Activated CD4-positive, alpha-beta T cell treated with anti-CD3 and anti-CD28 coated beads, Interleukin-2, amount 10 ng/mL, durations not matched to agents 7 days and 5 days (primary cell): ENCODE measurements around the gene RETNLB. TPM values are rescaled to one million over a fixed set of nuclear protein-coding genes. Genes with fewer than 3 reads are reported as not detected.

Experiments
- CTCF ChIA-PET: fragments of 350-600 bp; sonication (Branson Sonifier 250); formaldehyde crosslinking; loops from one replicate; lab custom pipeline; 2021; ENCODE audit warnings: antibody characterized with exemption; lab: Charles Lee
- POLR2A ChIA-PET: fragments of 350-600 bp; sonication (Branson Sonifier 250); formaldehyde crosslinking; loops from one replicate; lab custom pipeline; 2021; ENCODE audit warnings: antibody characterized with exemption; lab: Charles Lee
- DNase-seq: peaks from one replicate; pipeline ENCODE4 v3.0.0-alpha.2; 2020
- H3K27ac Mint-ChIP-seq: one replicate; pipeline ENCODE4 v1.8.0; 2021; ENCODE audit warnings: mild to moderate bottlenecking, moderate library complexity, mixed read lengths
- H3K27me3 Mint-ChIP-seq: one replicate; pipeline ENCODE4 v1.8.0; 2021; ENCODE audit warnings: mixed read lengths
- H3K36me3 Mint-ChIP-seq: one replicate; pipeline ENCODE4 v1.8.0; 2021; ENCODE audit warnings: low read depth, mixed read lengths
- H3K4me1 Mint-ChIP-seq: one replicate; pipeline ENCODE4 v1.8.0; 2021; ENCODE audit warnings: mixed read lengths
- H3K4me3 Mint-ChIP-seq: one replicate; pipeline ENCODE4 v1.8.0; 2021; ENCODE audit warnings: mild to moderate bottlenecking, moderate library complexity, mixed read lengths
- H3K9me3 Mint-ChIP-seq: one replicate; pipeline ENCODE4 v1.8.0; 2021; ENCODE audit warnings: mixed read lengths
- total RNA-seq, 2 experiments: library from RNA; stranded (reverse); gene quantifications; one replicate each; pipeline ENCODE4 v1.2.3, GENCODE V29; 2021

RETNLB gene
- not detected for total RNA-seq

- Mint-ChIP-seq H3K27me3 (no peaks in the 10 kb centered on the region), H3K4me1 (peaks cover 7% of the 10 kb centered on the region), H3K4me3 (no peak within 1 kb of the TSS), H3K27ac (no peak within 1 kb of the TSS), H3K36me3 (no peaks in the 10 kb centered on the region), H3K9me3 (peaks cover 5% of the 10 kb centered on the region)
- ChIA-PET POLR2A (no interaction called here), CTCF (no interaction called here)
- no peak for DNase-seq
These were observed at the start of gene RETNLB for GRCh38 chr3:108757404-108757982. Gene RETNLB (minus strand): TSS chr3:108757410. CDS start chr3:108757185, 225 bp downstream.

DNA sequence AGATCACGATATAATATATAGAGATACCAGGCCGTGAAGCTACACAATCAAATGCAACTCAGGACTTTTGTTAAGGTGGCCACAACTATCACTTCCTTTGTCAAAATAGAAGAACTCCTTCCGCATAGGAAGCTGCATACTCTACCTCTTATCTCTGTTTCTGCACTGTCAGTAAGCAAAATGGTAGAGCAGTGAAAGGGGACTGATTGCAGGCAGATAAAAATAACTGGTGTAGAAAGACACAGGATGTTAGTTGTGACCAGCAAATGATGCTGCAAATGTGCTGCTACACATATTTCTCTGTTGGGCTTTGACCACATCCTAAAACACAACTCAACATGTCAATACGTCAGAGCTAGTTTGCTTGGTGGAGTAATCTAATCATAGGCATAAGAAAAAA lies 49.1 kb upstream of the RETNLB start:
- peak overlapping the region; percentile 93 for H3K27ac Mint-ChIP-seq
- peaks cover 33% of the 10 kb centered on the region for H3K4me1 Mint-ChIP-seq
- peaks cover 7% of the 10 kb centered on the region for H3K36me3 Mint-ChIP-seq
- peak; percentile 74 for DNase-seq
- peaks cover 25% of the 10 kb centered on the region for H3K9me3 Mint-ChIP-seq
- H3K4me3 Mint-ChIP-seq: peak overlapping the region; percentile 33
- ChIA-PET CTCF (interaction anchor here (2.7 kb wide), 1 partner anchor 13 kb away, joined by 17 read pairs; no protein-coding TSS in a partner anchor), POLR2A (no interaction called here)
- no peaks in the 10 kb centered on the region for H3K27me3 Mint-ChIP-seq

DNA sequence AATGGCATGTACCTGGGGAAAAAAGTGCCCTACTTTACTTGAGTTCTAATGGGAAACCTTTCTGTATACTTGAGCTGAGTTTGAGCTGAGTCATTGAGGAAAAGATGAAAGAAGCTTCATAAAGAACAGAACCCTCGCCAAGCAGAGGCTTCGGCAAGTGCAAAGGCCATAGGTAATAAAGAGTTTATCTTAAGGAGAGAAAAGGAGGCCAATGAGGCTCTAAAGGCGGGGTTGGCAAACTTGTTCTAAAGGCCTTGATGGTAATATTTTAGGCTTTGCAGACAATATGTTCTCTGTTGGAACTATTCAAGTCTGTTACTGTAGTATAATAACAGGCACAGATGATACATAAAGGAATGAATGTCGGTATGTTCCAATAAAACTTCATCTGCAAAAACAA lies 47.8 kb upstream of the RETNLB start:
- H3K4me1 Mint-ChIP-seq: peaks cover 33% of the 10 kb centered on the region
- H3K27ac Mint-ChIP-seq: peak overlapping the region; percentile 93
- no peak overlapping the region for H3K4me3 Mint-ChIP-seq
- no peak for DNase-seq
- peaks cover 7% of the 10 kb centered on the region for H3K36me3 Mint-ChIP-seq
- H3K9me3 Mint-ChIP-seq: peaks cover 30% of the 10 kb centered on the region
- H3K27me3 Mint-ChIP-seq: no peaks in the 10 kb centered on the region
- ChIA-PET CTCF (no interaction called here), POLR2A (no interaction called here)

DNA sequence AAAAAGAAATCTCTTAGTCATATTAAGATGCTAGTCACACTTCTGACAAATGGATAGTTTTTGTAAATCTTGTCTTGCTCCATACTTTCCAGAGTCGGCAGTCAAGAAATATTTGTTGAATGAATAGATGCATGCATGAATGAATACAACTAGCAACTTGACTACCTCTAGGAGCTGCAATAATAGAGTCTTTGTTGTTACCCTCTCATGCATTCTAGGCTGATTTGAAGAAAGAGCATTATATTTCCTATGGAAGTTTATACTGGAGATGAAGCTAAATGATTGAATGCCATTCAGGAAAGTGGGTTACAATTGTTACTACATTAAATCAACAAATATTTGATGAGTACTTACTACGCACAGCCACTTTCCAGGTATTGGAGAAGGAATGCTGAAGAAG lies 47.2 kb upstream of the RETNLB start:
- Mint-ChIP-seq H3K27ac (no peak overlapping the region), H3K36me3 (peaks cover 7% of the 10 kb centered on the region), H3K9me3 (peaks cover 30% of the 10 kb centered on the region), H3K27me3 (no peaks in the 10 kb centered on the region), H3K4me3 (no peak overlapping the region), H3K4me1 (peaks cover 33% of the 10 kb centered on the region)
- POLR2A ChIA-PET: no interaction called here
- no peak for DNase-seq
- CTCF ChIA-PET: no interaction called here

DNA sequence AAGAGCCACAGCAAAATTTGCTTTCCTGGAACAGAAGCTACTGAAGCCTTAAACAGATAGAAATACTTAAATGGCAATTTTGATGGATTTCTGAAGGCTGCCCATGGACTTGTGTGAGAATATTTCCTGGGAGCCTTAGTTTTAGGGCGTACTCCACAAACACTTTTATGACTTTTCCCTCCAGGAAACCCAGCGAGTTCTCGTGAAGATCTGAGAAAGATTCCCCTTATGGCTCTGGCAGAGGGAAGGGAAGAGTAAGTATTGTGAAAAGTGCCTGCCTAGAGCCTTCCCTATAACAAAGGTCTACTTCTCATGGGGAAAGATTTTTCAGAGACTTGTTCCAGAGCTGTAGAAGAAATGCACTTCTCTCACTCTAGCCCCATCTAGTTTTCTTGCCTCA lies 34.3 kb upstream of the RETNLB start:
- Mint-ChIP-seq H3K4me1 (no peaks in the 10 kb centered on the region), H3K4me3 (no peak overlapping the region), H3K27ac (no peak overlapping the region), H3K27me3 (peaks cover 7% of the 10 kb centered on the region), H3K36me3 (no peaks in the 10 kb centered on the region), H3K9me3 (peaks cover 3% of the 10 kb centered on the region)
- ChIA-PET CTCF (interaction anchor here (1.2 kb wide), 1 partner anchor 9 kb away, joined by 3 read pairs; no protein-coding TSS in a partner anchor), POLR2A (no interaction called here)
- no peak for DNase-seq

- CTCF ChIA-PET: no interaction called here
- H3K27me3 Mint-ChIP-seq: peaks cover 6% of the 10 kb centered on the region
- peaks cover 36% of the 10 kb centered on the region for H3K4me1 Mint-ChIP-seq
- DNase-seq: peak; percentile 48
- no peak overlapping the region for H3K27ac Mint-ChIP-seq
- peaks cover 12% of the 10 kb centered on the region for H3K36me3 Mint-ChIP-seq
- POLR2A ChIA-PET: interaction anchor here (0.7 kb wide), 1 partner anchor 22 kb away, joined by 4 read pairs; no protein-coding TSS in a partner anchor
- H3K9me3 Mint-ChIP-seq: peaks cover 14% of the 10 kb centered on the region
- H3K4me3 Mint-ChIP-seq: no peak overlapping the region
These were observed 23.0 kb upstream of the RETNLB start for GRCh38 chr3:108780235-108780634.

DNA sequence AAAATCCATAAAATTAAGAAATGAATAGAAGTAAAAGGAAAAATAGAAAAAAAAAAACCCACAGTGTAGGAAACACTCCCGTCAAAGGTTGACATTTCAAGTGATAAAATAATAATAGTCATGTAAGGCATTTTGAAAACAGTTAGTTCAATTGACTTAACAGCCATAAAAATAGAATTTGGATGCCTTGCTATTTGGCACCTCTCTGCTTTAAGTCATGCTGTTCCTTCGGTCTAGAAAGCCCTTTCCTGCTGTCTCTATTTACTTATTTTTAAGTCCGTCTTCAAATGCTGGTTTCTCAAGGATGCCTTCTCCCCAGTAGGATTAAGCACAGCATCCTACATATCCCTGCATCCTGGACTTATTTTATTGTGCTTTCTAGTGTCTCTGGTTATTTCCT lies 22.3 kb upstream of the RETNLB start:
- CTCF ChIA-PET: interaction anchor here (1.3 kb wide), 1 partner anchor 34 kb away, joined by 3 read pairs; no protein-coding TSS in a partner anchor
- Mint-ChIP-seq H3K27me3 (no peaks in the 10 kb centered on the region), H3K9me3 (peaks cover 7% of the 10 kb centered on the region), H3K4me1 (peaks cover 36% of the 10 kb centered on the region), H3K36me3 (peaks cover 8% of the 10 kb centered on the region), H3K4me3 (no peak overlapping the region), H3K27ac (no peak overlapping the region)
- no peak for DNase-seq
- POLR2A ChIA-PET: no interaction called here

- POLR2A ChIA-PET: no interaction called here
- CTCF ChIA-PET: no interaction called here
These were observed 18.4 kb upstream of the RETNLB start for GRCh38 chr3:108775649-108776048.

DNA sequence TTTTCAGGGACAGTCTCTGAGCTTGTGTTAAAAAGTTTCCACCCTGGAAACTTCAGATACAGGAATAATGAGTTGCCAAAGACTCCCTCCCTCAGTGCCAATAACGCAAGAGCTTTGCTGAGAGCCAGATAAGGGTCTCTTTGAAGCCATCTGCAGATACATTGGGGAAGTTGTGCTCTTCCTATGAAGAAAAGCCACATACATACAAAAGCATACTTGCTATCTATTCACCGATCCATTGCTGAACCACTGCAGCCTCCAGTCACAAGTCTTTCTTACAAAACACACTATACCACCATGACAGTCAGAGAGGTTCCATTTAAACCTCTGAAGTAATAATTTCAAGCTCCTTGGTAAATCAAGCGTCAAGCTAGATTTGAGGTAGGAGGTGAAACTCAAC lies 10.0 kb upstream of the RETNLB start:
- Mint-ChIP-seq H3K36me3 (no peaks in the 10 kb centered on the region), H3K9me3 (peaks cover 3% of the 10 kb centered on the region), H3K4me1 (peaks cover 4% of the 10 kb centered on the region), H3K27ac (no peak overlapping the region), H3K27me3 (peaks cover 5% of the 10 kb centered on the region), H3K4me3 (no peak overlapping the region)
- ChIA-PET POLR2A (no interaction called here), CTCF (no interaction called here)
- DNase-seq: no peak

More at GRCh38 chr3:108775649-108776048, 18.4 kb upstream of the RETNLB start:
- no peaks in the 10 kb centered on the region for H3K27me3 Mint-ChIP-seq
- DNase-seq: no peak
- peaks cover 32% of the 10 kb centered on the region for H3K4me1 Mint-ChIP-seq
- no peak overlapping the region for H3K27ac Mint-ChIP-seq
- H3K36me3 Mint-ChIP-seq: peaks cover 8% of the 10 kb centered on the region
- H3K4me3 Mint-ChIP-seq: no peak overlapping the region
- peaks cover 6% of the 10 kb centered on the region for H3K9me3 Mint-ChIP-seq

DNA sequence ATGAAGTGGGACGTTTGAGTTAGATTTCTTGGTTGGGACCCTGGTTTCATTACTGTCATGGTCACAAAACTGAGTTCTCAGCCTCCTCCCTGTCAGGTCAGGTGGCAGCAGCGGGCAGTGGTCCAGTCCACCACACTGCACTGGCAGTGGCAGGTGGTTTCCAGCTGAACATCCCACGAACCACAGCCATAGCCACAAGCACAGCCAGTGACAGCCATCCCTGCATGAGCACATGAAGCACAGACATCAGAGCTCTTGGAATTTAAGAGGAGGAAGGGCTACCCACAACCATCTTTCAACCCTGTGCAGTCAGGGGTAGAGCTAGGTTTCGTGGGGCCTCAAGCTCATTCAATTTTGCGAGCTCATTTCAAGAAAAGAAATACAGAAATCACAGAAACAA lies 1.5 kb downstream of the RETNLB start:
- Mint-ChIP-seq H3K36me3 (no peaks in the 10 kb centered on the region), H3K4me3 (no peak overlapping the region), H3K9me3 (peaks cover 5% of the 10 kb centered on the region), H3K4me1 (peaks cover 7% of the 10 kb centered on the region), H3K27ac (no peak overlapping the region), H3K27me3 (no peaks in the 10 kb centered on the region)
- ChIA-PET POLR2A (no interaction called here), CTCF (no interaction called here)
- DNase-seq: no peak

- no peaks in the 10 kb centered on the region for H3K27me3 Mint-ChIP-seq
These were observed 12.4 kb downstream of the RETNLB start for GRCh38 chr3:108744762-108745161.

DNA sequence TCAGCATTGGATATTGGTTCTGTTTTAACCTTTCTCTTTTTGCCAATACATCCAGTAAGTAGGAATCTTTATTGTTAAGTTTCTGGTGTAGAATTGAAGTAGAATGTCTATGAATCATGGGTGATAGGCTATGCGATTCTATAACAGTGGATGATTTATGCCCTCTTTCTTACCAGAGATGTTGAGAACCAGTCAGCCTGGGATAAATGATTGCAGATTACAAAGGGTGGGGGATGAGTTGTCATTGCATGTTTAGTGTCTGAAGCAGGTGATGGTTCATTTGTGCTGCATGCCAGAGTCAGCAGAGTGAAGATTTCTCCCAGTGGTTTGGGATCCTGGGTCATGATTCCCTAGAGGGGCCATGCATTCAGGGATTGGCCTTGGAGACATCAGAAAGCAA lies 14.3 kb downstream of the RETNLB start:
- Mint-ChIP-seq H3K27me3 (no peaks in the 10 kb centered on the region), H3K36me3 (no peaks in the 10 kb centered on the region), H3K4me3 (no peak overlapping the region), H3K27ac (no peak overlapping the region), H3K9me3 (no peaks in the 10 kb centered on the region), H3K4me1 (no peaks in the 10 kb centered on the region)
- ChIA-PET POLR2A (no interaction called here), CTCF (no interaction called here)
- DNase-seq: no peak

More at GRCh38 chr3:108744762-108745161, 12.4 kb downstream of the RETNLB start:
- POLR2A ChIA-PET: no interaction called here
- no peaks in the 10 kb centered on the region for H3K36me3 Mint-ChIP-seq
- no peak for DNase-seq
- H3K9me3 Mint-ChIP-seq: no peaks in the 10 kb centered on the region
- H3K4me1 Mint-ChIP-seq: no peaks in the 10 kb centered on the region
- CTCF ChIA-PET: no interaction called here
- H3K27ac Mint-ChIP-seq: no peak overlapping the region
- H3K4me3 Mint-ChIP-seq: no peak overlapping the region

- Mint-ChIP-seq H3K4me3 (no peak overlapping the region), H3K27me3 (no peaks in the 10 kb centered on the region), H3K9me3 (no peaks in the 10 kb centered on the region), H3K4me1 (no peaks in the 10 kb centered on the region), H3K36me3 (no peaks in the 10 kb centered on the region), H3K27ac (no peak overlapping the region)
- CTCF ChIA-PET: no interaction called here
- POLR2A ChIA-PET: no interaction called here
- DNase-seq: no peak
These were observed 20.4 kb downstream of the RETNLB start for GRCh38 chr3:108736821-108737220.

- no peaks in the 10 kb centered on the region for H3K36me3 Mint-ChIP-seq
- ChIA-PET POLR2A (no interaction called here), CTCF (no interaction called here)
These were observed 28.3 kb downstream of the RETNLB start for GRCh38 chr3:108728934-108729333.

More at GRCh38 chr3:108728934-108729333, 28.3 kb downstream of the RETNLB start:
- H3K4me1 Mint-ChIP-seq: no peaks in the 10 kb centered on the region
- H3K9me3 Mint-ChIP-seq: peaks cover 3% of the 10 kb centered on the region
- no peaks in the 10 kb centered on the region for H3K27me3 Mint-ChIP-seq
- DNase-seq: no peak
- no peak overlapping the region for H3K27ac Mint-ChIP-seq
- no peak overlapping the region for H3K4me3 Mint-ChIP-seq
